ENCODE results near the gene TALDO1.

TALDO1 gene

GRCh38 chr11:808427-809286 lies 61.4 kb downstream of the TALDO1 start:
- no peak for TF ChIP-seq CTCF (IDR thresholded peaks at IDR 0.05; ENCODE audit: insufficient read depth, missing control alignments)
- no peak for FAIRE-seq
- no peak for DNase-seq (ENCODE audit: insufficient read length, low spot score)

GRCh38 chr11:809287-810039 lies 62.2 kb downstream of the TALDO1 start, which contains the start of gene RPLP2:
TSS of gene RPLP2 (plus strand) at chr11:809967. CDS start at chr11:810235, 268 bp downstream.
- TF ChIP-seq CTCF (IDR thresholded peaks at IDR 0.05; ENCODE audit: insufficient read depth, missing control alignments) = no peak
- DNase-seq (ENCODE audit: insufficient read length, low spot score) (peak; percentile 88), FAIRE-seq (no peak)

GRCh38 chr11:810040-810567 lies 62.8 kb downstream of the TALDO1 start:
- no peak for TF ChIP-seq CTCF (IDR thresholded peaks at IDR 0.05; ENCODE audit: insufficient read depth, missing control alignments)
- FAIRE-seq (no peak), DNase-seq (ENCODE audit: insufficient read length, low spot score) (no peak)

GRCh38 chr11:811446-812245 lies 64.4 kb downstream of the TALDO1 start:
- no peak for FAIRE-seq
- no peak for TF ChIP-seq CTCF (IDR thresholded peaks at IDR 0.05; ENCODE audit: insufficient read depth, missing control alignments)
- no peak for DNase-seq (ENCODE audit: insufficient read length, low spot score)

GRCh38 chr11:812390-812789 lies 65.1 kb downstream of the TALDO1 start:
- no peak for TF ChIP-seq CTCF (IDR thresholded peaks at IDR 0.05; ENCODE audit: insufficient read depth, missing control alignments)
- DNase-seq (ENCODE audit: insufficient read length, low spot score) = no peak
- FAIRE-seq = no peak

- FAIRE-seq (no peak), DNase-seq (ENCODE audit: insufficient read length, low spot score) (no peak)
- TF ChIP-seq CTCF (IDR thresholded peaks at IDR 0.05; ENCODE audit: insufficient read depth, missing control alignments) = no peak
These were observed 65.8 kb downstream of the TALDO1 start for GRCh38 chr11:813072-813455.

Data from D721Med (cell line).